Hindlimb muscle (tissue), 1 donor: ENCODE measurements around the gene GRID2. TPM values are rescaled to one million over a fixed set of nuclear protein-coding genes. Genes with fewer than 3 reads are reported as not detected.

Experiments used
- DNase-seq: peaks from one replicate; pipeline ENCODE4 v3.0.0-alpha.2; 2013
- polyA plus RNA-seq: library from polyadenylated mRNA; unstranded; fragments of 120-200 nt; gene quantifications from one replicate; pipeline ENCODE4 v1.2.1, GENCODE V29; 2013; ENCODE audit not compliant: insufficient read length

The GRID2 gene
- polyA plus RNA-seq, 1 donor = 0.62 TPM

DNA sequence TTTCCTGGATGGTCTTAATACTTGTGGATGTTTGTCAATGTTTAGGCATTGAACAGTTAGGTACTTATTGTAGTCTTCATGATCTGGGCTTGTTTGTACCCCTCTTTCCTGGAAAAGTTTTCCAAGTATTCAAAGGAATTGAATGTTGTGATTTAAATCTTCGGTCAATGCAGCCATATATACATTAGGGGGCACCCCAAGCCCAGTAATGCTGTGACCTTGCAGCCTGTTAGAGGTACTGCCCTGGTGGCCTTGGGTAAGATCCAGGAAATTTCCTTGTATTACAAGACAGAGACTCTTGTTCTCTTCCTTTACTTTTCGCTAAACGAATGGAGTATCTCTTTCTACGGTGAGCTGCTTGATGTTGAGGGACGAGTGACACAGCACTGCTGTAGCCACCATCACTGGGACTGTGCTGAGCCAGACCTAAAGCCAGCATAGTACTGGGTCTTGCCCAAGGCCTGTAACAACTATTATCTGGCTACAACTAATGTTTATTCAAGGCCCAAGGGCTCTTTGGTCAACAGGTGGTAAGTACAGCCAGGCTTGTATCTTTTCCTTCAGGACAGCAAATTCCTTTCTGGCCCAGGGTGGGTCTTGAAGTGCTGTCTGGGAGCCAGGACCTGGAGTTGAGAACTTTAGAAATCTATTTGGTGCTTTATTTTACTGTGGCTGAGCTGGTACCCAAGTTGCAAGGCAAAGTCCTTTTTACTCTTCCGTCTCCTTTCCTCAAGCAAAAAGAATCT lies 1406.5 kb downstream of the GRID2 start:
- no peak for DNase-seq

GRCh38 chr4:93710847-93711430 lies 1407.2 kb downstream of the GRID2 start:
- no peak for DNase-seq

DNA sequence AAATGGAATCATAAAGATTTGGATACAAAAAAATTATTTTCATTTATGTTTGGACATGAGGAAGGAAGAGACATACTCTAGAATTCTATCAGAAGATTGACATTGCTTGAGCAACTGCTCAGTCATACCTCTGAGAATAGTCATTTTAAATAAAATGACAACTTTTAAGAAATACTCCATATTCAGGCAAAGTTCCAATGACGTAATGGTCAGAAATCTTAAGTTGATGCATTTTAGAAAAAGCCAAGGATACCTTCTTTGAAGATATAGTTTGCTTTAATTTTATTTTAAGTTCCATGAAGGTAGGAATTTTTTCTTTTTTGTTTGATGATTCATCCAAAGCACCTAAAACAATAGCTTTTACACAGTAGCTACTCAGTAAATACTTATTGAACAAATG lies 1414.5 kb downstream of the GRID2 start:
- DNase-seq = no peak

- DNase-seq = no peak
These were observed 1415.8 kb downstream of the GRID2 start for GRCh38 chr4:93719552-93719951.

DNA sequence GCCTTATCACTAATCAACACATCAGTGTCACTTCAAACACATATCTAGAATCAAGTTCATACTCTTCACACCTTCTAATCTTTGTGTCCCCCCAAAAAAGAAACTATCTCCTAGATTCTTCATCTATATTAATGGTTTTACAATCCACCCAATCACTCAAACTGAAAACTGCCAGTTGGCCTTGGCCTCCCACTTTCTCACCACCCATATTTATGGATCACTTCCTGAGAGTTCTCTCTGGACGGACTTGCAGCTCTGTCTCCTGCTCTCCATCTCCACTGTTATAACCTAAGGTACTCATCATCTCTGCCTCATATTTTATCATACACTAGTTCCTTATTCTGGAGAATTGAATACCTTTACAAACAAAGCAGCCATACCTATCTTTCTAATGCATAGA lies 1418.7 kb downstream of the GRID2 start:
- DNase-seq = no peak

- no peak for DNase-seq
These were observed 1426.5 kb downstream of the GRID2 start for GRCh38 chr4:93730251-93730650.

DNA sequence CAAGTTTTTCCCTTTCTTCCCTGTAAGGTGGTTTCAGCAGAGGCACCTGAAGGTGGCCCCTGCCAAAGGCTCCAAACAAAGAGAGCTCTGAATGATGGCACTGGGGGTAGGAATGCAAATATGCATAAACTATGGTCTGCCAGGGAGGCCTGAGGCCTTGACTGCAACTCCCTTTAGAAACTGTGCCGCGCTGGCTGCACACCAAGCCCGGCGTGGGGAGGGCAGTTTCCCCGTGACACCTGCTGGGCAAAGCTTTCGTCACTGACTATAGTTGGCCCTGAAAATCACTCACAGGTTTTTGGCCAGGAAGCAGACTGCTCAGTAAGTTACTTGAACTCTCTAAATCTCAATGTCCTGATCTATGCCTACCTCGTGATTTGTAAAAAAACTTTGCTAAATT lies 1427.0 kb downstream of the GRID2 start:
- no peak for DNase-seq

DNA sequence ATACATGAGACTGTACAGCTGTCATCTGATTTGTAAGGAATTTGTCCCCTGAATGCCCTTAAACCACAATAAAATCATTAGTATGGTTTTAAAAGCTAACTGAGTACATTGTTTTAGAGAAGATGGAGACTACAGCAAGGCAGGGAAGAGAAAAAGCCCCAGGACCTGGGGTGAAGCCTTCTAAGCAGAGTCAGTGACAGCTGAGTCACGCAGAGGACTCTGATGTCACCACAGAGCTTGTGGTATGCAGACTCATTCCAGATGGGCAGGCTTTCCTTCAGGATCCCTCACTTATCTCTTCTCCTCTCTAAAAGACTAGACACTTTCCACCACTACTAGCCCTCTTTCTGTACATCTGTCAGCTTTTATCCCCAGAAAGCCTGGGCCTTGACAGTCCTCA lies 1427.7 kb downstream of the GRID2 start:
- DNase-seq = no peak

GRCh38 chr4:93732509-93732908 lies 1428.7 kb downstream of the GRID2 start:
- no peak for DNase-seq

DNA sequence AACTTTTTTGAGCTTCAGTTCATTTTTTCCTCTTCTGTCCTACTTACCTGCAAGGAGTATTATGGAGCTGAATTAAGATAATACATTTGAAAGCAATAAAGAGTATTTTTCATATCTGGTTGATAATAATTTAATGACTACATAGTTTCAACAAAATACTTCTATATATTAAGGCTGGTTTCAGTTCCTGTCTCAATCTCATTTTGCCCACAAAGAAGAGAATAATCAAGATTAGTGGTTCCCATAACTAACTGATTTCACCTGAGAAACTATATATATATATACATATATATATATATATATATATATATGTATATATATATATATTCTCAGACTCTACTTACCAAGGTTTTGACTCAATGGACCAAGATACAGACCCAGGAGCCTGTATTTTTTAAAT lies 1437.1 kb downstream of the GRID2 start:
- DNase-seq = no peak

- DNase-seq = no peak
These were observed 1439.3 kb downstream of the GRID2 start for GRCh38 chr4:93743022-93743421.

DNA sequence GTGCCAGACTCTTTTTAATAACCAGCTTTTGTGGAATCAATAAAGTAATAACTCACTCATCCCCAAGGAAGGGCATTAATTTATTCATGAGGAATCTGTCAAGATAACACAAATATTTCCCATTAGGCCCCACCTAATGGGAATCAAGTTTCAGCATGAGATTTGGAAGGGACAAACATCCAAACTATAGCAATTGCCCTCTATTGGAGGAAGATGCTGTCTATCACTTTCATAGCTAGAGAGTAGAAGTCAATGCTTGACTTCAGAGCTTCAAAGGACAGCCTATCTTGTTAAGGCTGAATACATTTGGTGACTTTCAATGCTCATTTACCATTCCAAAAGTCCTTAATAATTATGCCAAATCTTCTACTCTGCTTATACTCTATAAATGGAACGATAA lies 1439.9 kb downstream of the GRID2 start:
- no peak for DNase-seq

DNA sequence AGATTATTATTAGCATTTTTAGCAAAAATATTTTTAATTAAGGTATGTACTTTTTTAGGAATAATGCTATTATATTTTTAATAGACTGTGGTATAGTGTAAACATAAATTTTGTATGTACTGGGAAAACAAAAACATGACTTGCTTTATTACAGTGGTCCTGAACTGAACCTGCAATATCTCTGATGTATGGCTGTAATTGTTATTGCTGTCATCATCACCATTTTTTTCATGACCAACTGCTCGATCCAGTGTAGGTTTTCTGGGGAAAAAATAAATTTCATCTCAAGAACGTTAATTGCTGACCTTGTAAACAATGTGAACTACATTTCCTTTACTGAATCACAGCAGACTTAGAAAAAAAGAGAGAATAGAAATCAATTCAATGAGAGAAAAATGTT lies 1441.2 kb downstream of the GRID2 start:
- DNase-seq = no peak

DNA sequence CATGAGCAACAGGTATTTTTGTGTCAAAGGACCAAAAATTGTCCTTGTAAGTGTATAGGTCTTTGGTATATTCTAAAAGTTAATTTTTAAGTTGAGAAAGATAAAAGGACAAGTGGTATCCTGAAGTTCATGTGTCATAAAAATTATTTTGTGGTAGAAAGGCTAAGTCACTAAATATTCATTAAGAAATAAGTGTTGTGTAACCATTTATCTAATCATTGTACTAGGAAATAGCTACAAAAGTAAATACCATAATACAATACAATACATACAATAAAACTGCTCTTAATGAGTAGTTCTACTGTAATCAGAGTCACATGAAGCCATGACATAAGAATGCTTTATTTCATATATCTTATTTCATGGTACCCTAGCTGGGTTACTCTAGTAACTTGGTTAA lies 1442.3 kb downstream of the GRID2 start:
- DNase-seq = no peak

- no peak for DNase-seq
These were observed 1443.5 kb downstream of the GRID2 start for GRCh38 chr4:93747220-93747619.

- no peak for DNase-seq
These were observed 1444.9 kb downstream of the GRID2 start for GRCh38 chr4:93748373-93749291.

- no peak for DNase-seq
These were observed 1445.6 kb downstream of the GRID2 start for GRCh38 chr4:93749292-93749761.

- DNase-seq = no peak
These were observed 1447.6 kb downstream of the GRID2 start for GRCh38 chr4:93751411-93751810.

DNA sequence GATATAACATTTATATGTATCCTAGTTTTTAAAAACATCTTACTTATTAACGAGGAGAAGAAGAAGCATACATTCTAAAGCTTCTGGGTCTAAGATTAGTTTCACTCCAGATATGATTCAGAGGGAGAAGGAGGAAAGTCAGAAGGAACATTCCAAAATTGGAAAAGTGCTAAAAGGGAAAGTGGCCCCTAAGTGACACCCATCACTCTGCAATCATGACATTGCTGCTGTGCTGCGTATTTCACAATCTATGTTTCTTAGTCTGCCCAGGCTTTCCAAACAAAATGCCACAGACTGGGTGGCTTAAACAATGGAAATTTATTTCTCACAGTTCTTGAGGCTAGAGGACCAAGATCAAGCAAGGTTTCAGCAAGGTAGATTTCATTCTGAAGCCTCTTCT lies 1452.3 kb downstream of the GRID2 start:
- DNase-seq = no peak

DNA sequence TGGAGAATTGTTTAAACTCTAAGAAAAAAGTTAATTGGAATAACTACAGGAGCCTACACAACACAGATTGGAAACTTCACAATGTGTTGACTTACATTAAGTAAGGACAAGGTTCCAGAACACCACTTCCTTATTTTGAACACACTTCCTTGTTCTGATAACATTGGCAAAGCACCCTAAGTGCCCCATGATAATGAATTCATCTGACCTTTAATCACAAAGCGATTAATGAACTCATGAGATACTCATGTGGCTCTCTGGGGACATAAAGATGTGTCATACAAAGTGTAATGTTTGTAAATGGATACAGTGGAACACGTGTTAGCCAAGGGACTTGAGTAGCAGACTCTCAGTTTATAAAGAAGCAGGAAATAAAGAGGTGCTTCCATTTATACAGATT lies 1455.7 kb downstream of the GRID2 start:
- no peak for DNase-seq

GRCh38 chr4:93760284-93760683 lies 1456.5 kb downstream of the GRID2 start:
- no peak for DNase-seq

DNA sequence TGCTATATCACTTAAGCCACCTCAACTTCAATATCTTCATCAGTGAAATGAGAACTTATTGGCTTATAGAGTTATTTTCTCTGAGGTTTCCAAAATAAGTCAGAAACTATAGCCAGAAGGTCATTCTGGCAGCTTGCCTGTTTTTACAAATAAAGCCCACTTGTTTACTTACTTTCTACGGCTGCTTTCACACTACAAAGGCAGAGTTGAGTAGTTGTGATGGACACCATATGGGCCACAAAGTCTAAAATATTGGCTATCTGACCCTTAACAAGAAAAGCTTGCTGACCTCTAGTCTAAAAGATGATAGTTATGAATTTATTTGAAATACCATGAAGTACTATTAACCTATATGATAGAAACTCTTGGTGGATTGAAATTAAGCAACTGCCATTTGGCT lies 1457.5 kb downstream of the GRID2 start:
- no peak for DNase-seq

GRCh38 chr4:93764639-93765246 lies 1461.0 kb downstream of the GRID2 start:
- DNase-seq = peak; percentile 40
